Ovary (tissue), 9 donors: ENCODE data around the gene ABCC1. TPM values are rescaled to one million over a fixed set of nuclear protein-coding genes. Genes with fewer than 3 reads are reported as not detected.

Experiments used
- DNase-seq, 5 donors: peaks; one replicate each; pipeline ENCODE4 v3.0.0-alpha.2; 2019 to 2020
- H3K27ac ChIP-seq, 2 donors: fragments of 200-600 bp; one replicate each; pipeline versions ENCODE4 v1.5.1 to v1.8.0; 2019 to 2022
- H3K27me3 ChIP-seq: fragments of 200-600 bp; one replicate; pipeline ENCODE4 v1.8.0; 2022
- H3K36me3 ChIP-seq: fragments of 200-600 bp; sonication (generic); one replicate; pipeline ENCODE4 v1.5.1; 2019
- H3K4me1 ChIP-seq: one replicate; pipeline ENCODE4 v1.8.1; 2013; ENCODE audit warnings: mild to moderate bottlenecking, moderate library complexity; ENCODE audit not compliant: insufficient read depth
- H3K4me3 ChIP-seq: fragments of 200-600 bp; sonication (generic); one replicate; pipeline ENCODE4 v1.5.1; 2017
- H3K9me3 ChIP-seq, 2 donors: fragments of 200-600 bp in 1 of 2; sonication (generic) in 1 of 2; one replicate each; pipeline versions ENCODE4 v1.5.1 to v1.8.1; 2013 to 2019; ENCODE audit warnings: mild to moderate bottlenecking in 1 of 2, moderate library complexity in 1 of 2
- EP300 ChIP-seq: sonication (generic); formaldehyde crosslinking; IDR thresholded peaks from one replicate; pipeline ENCODE4 v1.6.1; 2017; ENCODE audit warnings: antibody characterized with exemption
- POLR2A ChIP-seq: fragments of 450-650 bp; IDR thresholded peaks from one replicate; pipeline ENCODE4 v1.6.1; 2017; ENCODE audit warnings: antibody characterized with exemption, mild to moderate bottlenecking, moderate library complexity
- WGBS, 3 donors: extraction: QIAGEN DNeasy Blood & Tissue Kit in 1 of 3; methylation state at CpG; one replicate each; pipeline versions ENCODE4 v1.1.5 to v1.1.7; 2013 to 2017; 5-methylcytosine and 5-hydroxymethylcytosine counted together
- intact Hi-C, 4 donors: fragments of 100-400 bp; cut with DNase I; formaldehyde crosslinking; loops; one replicate each; pipeline versions ENCODE4 v1.11.0 to v1.15.1; 2022 to 2023
- polyA plus RNA-seq, 2 donors: library from polyadenylated mRNA; stranded (reverse); fragments of 200-250 nt in 1 of 2; fragments of 350-450 nt in 1 of 2; fragmentation: Illumina TruSeq in 1 of 2; extraction: RNeasy Lipid Tissue Mini Kit (QIAGEN cat#74804) in 1 of 2; gene quantifications; one replicate each; pipeline ENCODE4 v1.2.3, GENCODE V29; 2013 to 2014
- total RNA-seq, 7 donors: library from RNA; depleted of rRNA in 2 of 7; stranded (reverse); fragments of >200 nt in 2 of 7; fragmentation: NEBNext Ultra II Directional in 3 of 7; extraction: Animal tissue kit (Norgen Biotek cat#: 25700) in 3 of 7; gene quantifications; one replicate each; pipeline versions ENCODE4 v1.1.0 to v1.2.4, GENCODE V29; 2016 to 2023
- TF ChIP-seq, protein P1 (sequence below), 3 donors: fragments of 450-650 bp in 2 of 3; fragments of 200-600 bp in 1 of 3; IDR thresholded peaks; one replicate each; pipeline versions ENCODE4 v1.5.1 to v1.8.0; 2016 to 2022; ENCODE audit warnings: antibody characterized with exemption in 3 of 3, mild to moderate bottlenecking in 1 of 3
- donor health status: DM: no; HTN: no; CAD: no; lungs with moderate emphysema.
- donor health status: DM: no; HTN: no; CAD: no.
- donor health status: Bipolar disorder and iron deficiency.
- donor health status: DM: yes; HTN: yes; CAD: no.
- donor health status: DM: no; HTN: no; CAD: no.
- donor health status: DM: yes; HTN: yes; CAD: no.

ABCC1 gene
- total and polyA plus RNA-seq, 9 donors: 10.0 to 31.1 (median 20.9) TPM

DNA sequence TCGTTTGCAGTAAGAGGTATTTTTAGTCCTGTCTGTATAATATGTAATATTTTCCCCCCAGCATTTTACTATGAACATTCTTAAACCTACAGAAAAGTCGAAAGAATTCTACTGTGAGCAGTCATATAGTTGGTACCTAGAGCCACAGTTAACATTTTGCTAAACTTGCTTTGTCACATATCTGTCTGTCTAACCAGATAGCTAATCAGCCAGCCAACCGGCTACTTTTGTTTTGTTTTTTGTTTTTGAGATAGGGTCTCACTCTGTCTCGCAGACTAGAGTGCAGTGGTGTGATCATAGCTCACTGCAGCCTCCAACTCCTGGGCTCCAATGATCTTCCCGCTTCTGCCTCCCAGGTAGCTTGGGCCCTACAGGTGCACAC is 73.3 kb downstream of the ABCC1 start:
- Histone ChIP-seq H3K36me3 (no peaks in the 10 kb centered on the region), H3K27me3 (no peaks in the 10 kb centered on the region), H3K4me3 (no peak overlapping the region), H3K27ac (peak overlapping the region; percentile 38 to 62), H3K4me1 (peaks cover 13% of the 10 kb centered on the region), H3K9me3 (no peaks in the 10 kb centered on the region)
- 41 to 60% (median 44%) methylated on average over 5 of the region's 5 CpGs for WGBS, 3 donors
- no peak for DNase-seq
- intact Hi-C loops: loop anchor here in 1 of 4 donors (5.0 to 10.0 kb wide), 2 partner anchors 70 to 102 kb away; no protein-coding TSS in a partner anchor
- TF ChIP-seq, protein P1, sequence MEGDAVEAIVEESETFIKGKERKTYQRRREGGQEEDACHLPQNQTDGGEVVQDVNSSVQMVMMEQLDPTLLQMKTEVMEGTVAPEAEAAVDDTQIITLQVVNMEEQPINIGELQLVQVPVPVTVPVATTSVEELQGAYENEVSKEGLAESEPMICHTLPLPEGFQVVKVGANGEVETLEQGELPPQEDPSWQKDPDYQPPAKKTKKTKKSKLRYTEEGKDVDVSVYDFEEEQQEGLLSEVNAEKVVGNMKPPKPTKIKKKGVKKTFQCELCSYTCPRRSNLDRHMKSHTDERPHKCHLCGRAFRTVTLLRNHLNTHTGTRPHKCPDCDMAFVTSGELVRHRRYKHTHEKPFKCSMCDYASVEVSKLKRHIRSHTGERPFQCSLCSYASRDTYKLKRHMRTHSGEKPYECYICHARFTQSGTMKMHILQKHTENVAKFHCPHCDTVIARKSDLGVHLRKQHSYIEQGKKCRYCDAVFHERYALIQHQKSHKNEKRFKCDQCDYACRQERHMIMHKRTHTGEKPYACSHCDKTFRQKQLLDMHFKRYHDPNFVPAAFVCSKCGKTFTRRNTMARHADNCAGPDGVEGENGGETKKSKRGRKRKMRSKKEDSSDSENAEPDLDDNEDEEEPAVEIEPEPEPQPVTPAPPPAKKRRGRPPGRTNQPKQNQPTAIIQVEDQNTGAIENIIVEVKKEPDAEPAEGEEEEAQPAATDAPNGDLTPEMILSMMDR (IDR thresholded peaks at IDR 0.05): no peak
- TF ChIP-seq EP300: no peak
- TF ChIP-seq POLR2A: no peak

- no peak overlapping the region for H3K4me3 ChIP-seq
- H3K4me1 ChIP-seq: peaks cover 13% of the 10 kb centered on the region
- 46 to 60% (median 54%) methylated on average over 11 of the region's 11 CpGs for WGBS, 3 donors
- no peaks in the 10 kb centered on the region for H3K9me3 ChIP-seq
- no peaks in the 10 kb centered on the region for H3K27me3 ChIP-seq
- H3K36me3 ChIP-seq: no peaks in the 10 kb centered on the region
- DNase-seq: no peak
- intact Hi-C loops: loop anchor here in 1 of 4 donors (10.0 kb wide), 1 partner anchor 99 kb away; no protein-coding TSS in a partner anchor
- TF ChIP-seq EP300 (no peak), POLR2A (no peak)
- TF ChIP-seq, protein P1 (IDR thresholded peaks at IDR 0.05): no peak
- H3K27ac ChIP-seq: peak overlapping the region in 1 of 2 donors; percentile 55
Measured at GRCh38 chr16:16025214-16025968, 76.0 kb downstream of the ABCC1 start.

GRCh38 chr16:16027728-16028310 is 78.4 kb downstream of the ABCC1 start:
- Histone ChIP-seq H3K9me3 (no peaks in the 10 kb centered on the region), H3K27me3 (no peaks in the 10 kb centered on the region), H3K36me3 (no peaks in the 10 kb centered on the region), H3K4me3 (no peak overlapping the region), H3K4me1 (peaks cover 4% of the 10 kb centered on the region), H3K27ac (no peak overlapping the region)
- intact Hi-C loops: loop anchor here in 1 of 4 donors (10.0 kb wide), 1 partner anchor 97 kb away; no protein-coding TSS in a partner anchor
- TF ChIP-seq POLR2A (no peak), EP300 (no peak)
- TF ChIP-seq, protein P1 (IDR thresholded peaks at IDR 0.05): no peak
- 83 to 88% (median 85%) methylated on average over 11 of the region's 11 CpGs for WGBS, 3 donors
- DNase-seq: no peak

DNA sequence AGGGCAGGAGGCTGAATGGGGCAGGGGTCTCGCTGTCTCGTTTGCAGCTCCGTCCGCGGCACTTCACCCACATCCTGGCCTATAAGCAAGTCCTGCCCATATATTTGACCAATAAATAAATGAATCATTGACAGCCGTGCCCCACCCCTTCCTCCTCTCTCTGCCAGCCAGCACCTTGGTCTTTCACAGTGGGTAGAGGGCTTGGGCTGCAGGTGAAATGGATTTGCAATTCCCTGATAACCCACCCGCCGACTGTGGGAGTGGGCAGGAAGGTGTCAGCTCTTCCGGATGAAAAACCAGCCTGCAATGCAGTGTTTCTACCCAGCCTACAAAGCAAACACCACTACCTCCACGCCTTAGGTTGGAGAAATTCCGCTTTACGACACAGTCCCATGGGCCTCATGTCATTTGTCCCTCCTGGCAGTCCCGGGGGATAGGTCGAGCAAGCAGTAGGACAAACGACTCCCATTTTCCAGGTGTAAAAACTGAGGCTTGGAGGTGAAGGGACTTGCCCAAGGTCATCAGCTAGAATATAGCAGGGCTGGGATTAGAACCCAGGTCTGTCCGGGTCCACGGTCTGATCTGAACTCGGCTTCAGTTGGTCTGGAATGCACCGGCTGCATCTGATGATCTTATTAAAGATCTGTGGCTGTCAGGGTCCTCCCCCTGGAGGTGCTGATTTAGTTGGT is 79.0 kb downstream of the ABCC1 start:
- Histone ChIP-seq H3K27me3 (no peaks in the 10 kb centered on the region), H3K36me3 (no peaks in the 10 kb centered on the region), H3K4me1 (peaks cover 4% of the 10 kb centered on the region), H3K4me3 (no peak overlapping the region), H3K9me3 (no peaks in the 10 kb centered on the region), H3K27ac (no peak overlapping the region)
- DNase-seq: no peak
- intact Hi-C loops: loop anchor here in 1 of 4 donors (10.0 kb wide), 1 partner anchor 96 kb away; no protein-coding TSS in a partner anchor
- TF ChIP-seq POLR2A: no peak
- no peak for TF ChIP-seq EP300
- TF ChIP-seq, protein P1 (IDR thresholded peaks at IDR 0.05): no peak
- whole genome bisulfite sequencing, 3 donors: 88% methylated on average over 19 of the region's 19 CpGs
